B cell (primary cell): ENCODE data around the gene SNAP47. TPM values are rescaled to one million over a fixed set of nuclear protein-coding genes. Genes with fewer than 3 reads are reported as not detected.
A peak's percentile ranks its signal among the peaks of the same experiment; 100 is the strongest.

Experiments
- ATAC-seq: fragments of 200-7000 bp; cut with Tn5 transposase; one replicate; pipeline ENCODE4 v1.10.0; 2021; ENCODE audit warnings: low read depth, mild to moderate bottlenecking, moderate number of reproducible peaks, moderate library complexity
- CTCF ChIA-PET: fragments of 350-600 bp; sonication (Branson Sonifier 250); formaldehyde crosslinking; loops from one replicate; lab custom pipeline; 2021; ENCODE audit warnings: antibody characterized with exemption, inconsistent platforms; lab: Charles Lee
- POLR2A ChIA-PET: fragments of 350-600 bp; sonication (Branson Sonifier 250); formaldehyde crosslinking; loops from one replicate; lab custom pipeline; 2021; ENCODE audit warnings: antibody characterized with exemption; lab: Charles Lee
- DNase-seq: peaks from one replicate; pipeline ENCODE4 v3.0.0; 2013
- H2AFZ ChIP-seq: 2 replicates; pipeline ENCODE4 v1.6.1; 2012; ENCODE audit warnings: mild to moderate bottlenecking, low read depth, low read length; ENCODE audit not compliant: insufficient read depth, poor library complexity, severe bottlenecking
- H3K27ac ChIP-seq, 2 donors: 1 replicate in 1 of 2; 2 replicates in 1 of 2; pipeline ENCODE4 v1.5.1; 2012 to 2013; ENCODE audit warnings: low read length in 2 of 2, mild to moderate bottlenecking in 2 of 2, moderate library complexity in 1 of 2
- H3K27me3 ChIP-seq, 4 experiments: fragments of 200-600 bp in 1 of 4; sonication (generic) in 1 of 4; replicated peaks in 1 of 4; 1 replicate in 2 of 4; 2 replicates in 2 of 4; pipeline versions ENCODE4 v1.6.1 to v1.7.0; 2013 to 2016; ENCODE audit warnings: low read length in 3 of 4, mild to moderate bottlenecking in 2 of 4, mixed read lengths in 1 of 4, moderate library complexity in 1 of 4; ENCODE audit not compliant: insufficient read depth in 4 of 4, control insufficient read depth in 3 of 4; ENCODE audit errors: control extremely low read depth in 1 of 4
- H3K36me3 ChIP-seq, 2 experiments: replicated peaks in 1 of 2; 1 replicate in 1 of 2; 2 replicates in 1 of 2; pipeline versions ENCODE4 v1.6.1 to v1.7.1; 2013; ENCODE audit warnings: low read length in 1 of 2; ENCODE audit not compliant: insufficient read depth in 2 of 2, control insufficient read depth in 1 of 2; ENCODE audit errors: control extremely low read depth in 1 of 2, extremely low read depth in 1 of 2
- H3K4me1 ChIP-seq, 2 donors: fragments of 200-600 bp in 1 of 2; sonication (generic) in 1 of 2; 1 replicate in 1 of 2; 2 replicates in 1 of 2; pipeline versions ENCODE4 v1.5.1 to v1.6.1; 2013 to 2017; ENCODE audit warnings: low read length in 2 of 2; ENCODE audit not compliant: control insufficient read depth in 2 of 2, insufficient read depth in 2 of 2
- H3K4me2 ChIP-seq: replicated peaks from 2 replicates; pipeline ENCODE3; 2012; ENCODE audit warnings: mild to moderate bottlenecking, low read depth, low read length; ENCODE audit not compliant: poor library complexity, severe bottlenecking
- H3K4me3 ChIP-seq, 5 experiments: fragments of 200-600 bp in 1 of 5; sonication (generic) in 1 of 5; 1 replicate in 3 of 5; 2 replicates in 2 of 5; pipeline versions ENCODE4 v1.5.1 to v1.7.0; 2011 to 2016; ENCODE audit warnings: low read length in 4 of 5, mild to moderate bottlenecking in 4 of 5, low read depth in 2 of 5, control low read depth in 1 of 5, moderate library complexity in 1 of 5; ENCODE audit not compliant: insufficient read depth in 1 of 5; ENCODE audit errors: control extremely low read depth in 1 of 5, extremely low read depth in 1 of 5
- H3K79me2 ChIP-seq: fragments of 200-600 bp; sonication (generic); one replicate; pipeline ENCODE4 v1.6.0; 2016; ENCODE audit warnings: low read length; ENCODE audit not compliant: control insufficient read depth, insufficient read depth
- H3K9ac ChIP-seq: fragments of 200-600 bp; sonication (generic); 2 replicates; pipeline ENCODE4 v1.6.1; 2017; ENCODE audit warnings: mild to moderate bottlenecking, low read length, moderate library complexity
- H3K9me3 ChIP-seq, 3 donors: one replicate each; pipeline versions ENCODE4 v1.6.1 to v1.7.1; 2013; ENCODE audit warnings: low read length in 2 of 3; ENCODE audit not compliant: control insufficient read depth in 2 of 3, insufficient read depth in 1 of 3; ENCODE audit errors: control extremely low read depth in 1 of 3
- H4K20me1 ChIP-seq: 2 replicates; pipeline ENCODE4 v1.6.0; 2012; ENCODE audit warnings: mild to moderate bottlenecking, low read length; ENCODE audit not compliant: insufficient read depth, control insufficient read depth, poor library complexity, severe bottlenecking
- H3K27ac Mint-ChIP-seq: one replicate; pipeline ENCODE4 v1.8.0; 2021; ENCODE audit warnings: mixed read lengths
- H3K27me3 Mint-ChIP-seq: one replicate; pipeline ENCODE4 v1.8.0; 2021; ENCODE audit warnings: mixed read lengths
- H3K4me1 Mint-ChIP-seq: one replicate; pipeline ENCODE4 v1.8.0; 2021; ENCODE audit warnings: mixed read lengths
- H3K4me3 Mint-ChIP-seq: one replicate; pipeline ENCODE4 v1.8.0; 2021; ENCODE audit warnings: mixed read lengths
- H3K9me3 Mint-ChIP-seq: one replicate; pipeline ENCODE4 v1.8.0; 2022; ENCODE audit warnings: mixed read lengths; ENCODE audit not compliant: insufficient read depth
- EZH2 ChIP-seq: IDR thresholded peaks from 2 replicates; pipeline ENCODE4 v1.6.1; 2012; ENCODE audit warnings: borderline replicate concordance, low read depth, mild to moderate bottlenecking, moderate library complexity, low read length; ENCODE audit not compliant: insufficient read depth, poor library complexity, severe bottlenecking
- WGBS: methylation state at CpG from one replicate; pipeline ENCODE4 v1.1.5; 2013; ENCODE audit warnings: missing lambda C conversion rate; ENCODE audit not compliant: insufficient coverage; 5-methylcytosine and 5-hydroxymethylcytosine counted together
- intact Hi-C: fragments of 100-400 bp; cut with micrococcal nuclease; formaldehyde crosslinking; loops from one replicate; pipeline ENCODE4 v1.10.0; 2022
- polyA plus RNA-seq: library from polyadenylated mRNA; depleted of rRNA; stranded (reverse); fragments of >200 nt; gene quantifications from 2 replicates; pipeline ENCODE4 v1.2.3, GENCODE V29; 2012
- total RNA-seq, 2 donors: library from RNA; stranded (reverse); fragments of 120-200 nt in 1 of 2; gene quantifications; 1 replicate in 1 of 2; 2 replicates in 1 of 2; pipeline versions ENCODE4 v1.2.3 to v1.2.4, GENCODE V29; 2013 to 2022
- TF ChIP-seq, protein P1 (sequence below): fragments of 200-600 bp; IDR thresholded peaks from one replicate; pipeline ENCODE4 v1.8.0; 2022; ENCODE audit warnings: antibody characterized with exemption, mild to moderate bottlenecking

The SNAP47 gene
- total and polyA plus RNA-seq, 2 donors (not counting 1 experiment from before 2014, with no cell fraction given), result 25.6 to 34.9 TPM

DNA sequence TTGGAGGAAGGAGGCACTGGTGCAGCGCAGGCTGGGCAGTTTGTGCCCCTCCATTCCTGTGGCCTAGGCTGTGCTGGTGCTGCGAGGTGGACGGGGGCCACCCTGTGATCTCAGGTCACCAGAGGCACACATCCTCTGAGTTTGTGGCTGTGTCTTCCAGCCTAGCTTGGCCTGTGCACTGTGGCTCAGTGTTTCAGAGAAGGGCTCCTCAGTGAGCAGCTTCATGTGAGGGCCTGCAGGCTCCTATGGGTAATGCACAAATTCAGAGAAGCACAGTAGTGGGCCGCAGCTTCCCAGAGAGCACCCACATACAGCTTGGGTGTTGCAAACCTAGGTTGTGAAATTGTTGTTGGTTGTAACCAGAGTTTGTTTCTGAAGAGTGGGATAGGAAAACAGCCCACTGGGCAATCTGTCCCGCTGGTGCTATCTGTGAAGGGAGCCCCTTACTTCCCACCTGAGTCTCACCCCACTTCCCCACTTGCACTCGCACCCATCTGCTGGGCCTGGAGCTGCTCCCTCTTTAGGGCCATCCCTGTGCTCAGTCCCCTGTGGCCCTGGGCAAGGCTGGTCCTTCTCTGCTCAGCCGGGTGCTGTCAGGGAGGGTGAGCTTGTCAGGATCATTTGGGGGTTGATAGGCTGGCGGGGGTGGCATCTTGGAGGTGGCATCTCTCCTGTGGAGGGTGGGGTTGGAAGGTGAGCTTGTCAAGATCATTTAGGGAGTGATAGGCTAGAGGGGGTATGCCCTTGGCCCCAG lies 30.2 kb downstream of the SNAP47 start:
- H3K9ac ChIP-seq, result no peak overlapping the region
- Mint-ChIP-seq H3K9me3 (no peaks in the 10 kb centered on the region), H3K27ac (no peak overlapping the region), H3K4me3 (no peak overlapping the region), H3K27me3 (no peaks in the 10 kb centered on the region), H3K4me1 (peaks cover 22% of the 10 kb centered on the region)
- H2AFZ ChIP-seq, result no peak overlapping the region
- ChIA-PET POLR2A (interaction anchor here (1.2 kb wide), 1 partner anchor 317 kb away, joined by 3 read pairs; the partner anchor contains the start of gene ARF1), CTCF (interaction anchor here (6.5 kb wide), 1 partner anchor 188 kb away, joined by 45 read pairs; no protein-coding TSS in a partner anchor)
- intact Hi-C loops, result no loop called here
- H3K4me3 ChIP-seq, result no peak overlapping the region
- H3K27ac ChIP-seq, result no peak overlapping the region
- DNase-seq (no peak), ATAC-seq (no peak)
- H3K27me3 ChIP-seq, result no peaks in the 10 kb centered on the region
- no peak overlapping the region for H3K4me2 ChIP-seq
- 100% methylated on average over 6 of the region's 8 CpGs for WGBS
- H3K9me3 ChIP-seq, result no peaks in the 10 kb centered on the region
- H3K79me2 ChIP-seq, result peaks cover 15% of the 10 kb centered on the region
- no peak for TF ChIP-seq EZH2
- TF ChIP-seq, protein P1, sequence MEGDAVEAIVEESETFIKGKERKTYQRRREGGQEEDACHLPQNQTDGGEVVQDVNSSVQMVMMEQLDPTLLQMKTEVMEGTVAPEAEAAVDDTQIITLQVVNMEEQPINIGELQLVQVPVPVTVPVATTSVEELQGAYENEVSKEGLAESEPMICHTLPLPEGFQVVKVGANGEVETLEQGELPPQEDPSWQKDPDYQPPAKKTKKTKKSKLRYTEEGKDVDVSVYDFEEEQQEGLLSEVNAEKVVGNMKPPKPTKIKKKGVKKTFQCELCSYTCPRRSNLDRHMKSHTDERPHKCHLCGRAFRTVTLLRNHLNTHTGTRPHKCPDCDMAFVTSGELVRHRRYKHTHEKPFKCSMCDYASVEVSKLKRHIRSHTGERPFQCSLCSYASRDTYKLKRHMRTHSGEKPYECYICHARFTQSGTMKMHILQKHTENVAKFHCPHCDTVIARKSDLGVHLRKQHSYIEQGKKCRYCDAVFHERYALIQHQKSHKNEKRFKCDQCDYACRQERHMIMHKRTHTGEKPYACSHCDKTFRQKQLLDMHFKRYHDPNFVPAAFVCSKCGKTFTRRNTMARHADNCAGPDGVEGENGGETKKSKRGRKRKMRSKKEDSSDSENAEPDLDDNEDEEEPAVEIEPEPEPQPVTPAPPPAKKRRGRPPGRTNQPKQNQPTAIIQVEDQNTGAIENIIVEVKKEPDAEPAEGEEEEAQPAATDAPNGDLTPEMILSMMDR, result no peak
- H4K20me1 ChIP-seq, result peaks cover 35% of the 10 kb centered on the region
- H3K36me3 ChIP-seq, result peaks cover 0 to 44% of the 10 kb centered on the region in 2 experiments
- peaks cover 3 to 23% of the 10 kb centered on the region in 2 donors for H3K4me1 ChIP-seq

DNA sequence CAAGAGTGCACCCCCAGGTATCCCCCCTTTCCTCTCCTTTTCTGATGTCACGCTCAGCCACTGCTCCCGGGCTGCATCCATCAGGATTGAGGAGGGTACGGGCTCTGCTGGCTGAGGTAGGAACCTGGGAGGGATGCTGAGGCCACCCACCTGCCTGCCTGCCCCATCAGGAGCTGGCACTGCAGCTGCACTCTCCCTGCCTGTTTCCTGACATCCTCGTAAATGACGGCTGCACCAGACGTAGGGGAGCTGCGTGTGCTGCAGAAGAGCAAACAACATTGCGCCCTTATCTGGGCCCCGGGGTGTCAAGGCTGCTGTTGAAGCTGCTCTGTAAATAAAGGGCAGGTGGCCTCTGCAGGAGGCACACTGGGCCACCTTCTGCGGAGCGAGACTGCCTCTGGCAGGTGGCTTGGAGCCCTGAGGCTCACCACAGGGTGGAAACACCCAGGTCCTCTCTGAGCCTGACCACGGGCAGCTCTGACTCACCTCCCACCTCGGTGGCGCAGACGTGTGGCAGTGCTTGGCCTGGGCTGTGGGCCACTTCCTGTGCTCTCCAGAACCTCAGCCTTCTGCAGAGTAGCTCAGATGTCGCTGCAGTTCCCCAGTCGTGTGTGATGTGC lies 30.9 kb downstream of the SNAP47 start:
- no peak overlapping the region for H3K4me3 ChIP-seq
- peak; percentile 39 for ATAC-seq

More for the DNA sequence above, 30.9 kb downstream of the SNAP47 start:
- WGBS, result 35% methylated on average over 14 of the region's 17 CpGs
- ChIA-PET CTCF (interaction anchor here (6.5 kb wide), 1 partner anchor 188 kb away, joined by 45 read pairs; no protein-coding TSS in a partner anchor), POLR2A (interaction anchor here (1.2 kb wide), 1 partner anchor 316 kb away, joined by 3 read pairs; the partner anchor contains the start of gene ARF1)
- no peaks in the 10 kb centered on the region for H3K9me3 ChIP-seq
- H3K36me3 ChIP-seq, result peaks cover 0 to 44% of the 10 kb centered on the region in 2 experiments
- Mint-ChIP-seq H3K4me1 (peaks cover 22% of the 10 kb centered on the region), H3K27me3 (no peaks in the 10 kb centered on the region), H3K27ac (peak overlapping the region; percentile 26), H3K9me3 (no peaks in the 10 kb centered on the region), H3K4me3 (no peak overlapping the region)
- peaks cover 15% of the 10 kb centered on the region for H3K79me2 ChIP-seq
- no peak for DNase-seq
- H3K4me1 ChIP-seq, result peaks cover 3 to 23% of the 10 kb centered on the region in 2 donors
- H3K27ac ChIP-seq, result no peak overlapping the region
- no peak overlapping the region for H2AFZ ChIP-seq
- H3K9ac ChIP-seq, result no peak overlapping the region
- TF ChIP-seq, protein P1, result no peak
- no peak for TF ChIP-seq EZH2
- peak overlapping the region; percentile 26 for H3K4me2 ChIP-seq
- H4K20me1 ChIP-seq, result peaks cover 35% of the 10 kb centered on the region
- intact Hi-C loops, result no loop called here
- no peaks in the 10 kb centered on the region for H3K27me3 ChIP-seq
